HepG2 (cell line): ENCODE results near the gene FRK. TPM values are rescaled to one million over a fixed set of nuclear protein-coding genes. Genes with fewer than 3 reads are reported as not detected.

Source experiments
- DMTF1 ChIP-seq: sonication (generic); formaldehyde crosslinking; IDR thresholded peaks from 2 replicates; pipeline ENCODE4 v1.4.0; 2020; ENCODE audit warnings: mild to moderate bottlenecking, missing genetic modification reagents
- RNF219 ChIP-seq: sonication (generic); formaldehyde crosslinking; IDR thresholded peaks from 2 replicates; pipeline ENCODE4 v1.5.0; 2020; ENCODE audit warnings: mild to moderate bottlenecking, missing genetic modification reagents
- SMYD3 ChIP-seq: sonication (generic); formaldehyde crosslinking; IDR thresholded peaks from 2 replicates; pipeline ENCODE4 v1.8.1; 2023; ENCODE audit warnings: mild to moderate bottlenecking, missing genetic modification reagents
- polyA plus RNA-seq, 8 experiments: library from polyadenylated mRNA; depleted of rRNA in 3 of 8; stranded (reverse) in 7 of 8; unstranded in 1 of 8; fragments of >200 nt; fragmentation: Illumina TruSeq in 4 of 8; extraction: Trizol in 4 of 8; gene quantifications; 2 replicates each; pipeline versions ENCODE4 v1.2.1 to v1.2.3, GENCODE V29; 2011 to 2016; ENCODE audit warnings: low read depth in 4 of 8, missing spikeins in 1 of 8, mixed read lengths in 1 of 8; ENCODE audit not compliant: insufficient read depth in 1 of 8
- total RNA-seq, 5 experiments: library from RNA; depleted of rRNA; stranded (reverse); fragments of >200 nt; fragmentation: Illumina TruSeq; extraction: Trizol; gene quantifications; 2 replicates each; pipeline ENCODE4 v1.2.3, GENCODE V29; 2016; ENCODE audit warnings: low read depth in 1 of 5
- TF ChIP-seq, protein P1 (sequence below): sonication (generic); formaldehyde crosslinking; IDR thresholded peaks from 2 replicates; pipeline ENCODE4 v1.9.0; 2021; ENCODE audit warnings: missing genetic modification reagents, mild to moderate bottlenecking, borderline replicate concordance
- TF ChIP-seq, protein P2 (sequence below): sonication (generic); formaldehyde crosslinking; IDR thresholded peaks from 2 replicates; pipeline ENCODE4 v1.5.0; 2020; ENCODE audit warnings: mild to moderate bottlenecking, missing genetic modification reagents, borderline replicate concordance

The FRK gene
- total and polyA plus RNA-seq, 2 of the 13 experiments (the other 11 are each of a cell fraction or from before 2014, with no cell fraction given), result 1.3 to 2.9 TPM

DNA sequence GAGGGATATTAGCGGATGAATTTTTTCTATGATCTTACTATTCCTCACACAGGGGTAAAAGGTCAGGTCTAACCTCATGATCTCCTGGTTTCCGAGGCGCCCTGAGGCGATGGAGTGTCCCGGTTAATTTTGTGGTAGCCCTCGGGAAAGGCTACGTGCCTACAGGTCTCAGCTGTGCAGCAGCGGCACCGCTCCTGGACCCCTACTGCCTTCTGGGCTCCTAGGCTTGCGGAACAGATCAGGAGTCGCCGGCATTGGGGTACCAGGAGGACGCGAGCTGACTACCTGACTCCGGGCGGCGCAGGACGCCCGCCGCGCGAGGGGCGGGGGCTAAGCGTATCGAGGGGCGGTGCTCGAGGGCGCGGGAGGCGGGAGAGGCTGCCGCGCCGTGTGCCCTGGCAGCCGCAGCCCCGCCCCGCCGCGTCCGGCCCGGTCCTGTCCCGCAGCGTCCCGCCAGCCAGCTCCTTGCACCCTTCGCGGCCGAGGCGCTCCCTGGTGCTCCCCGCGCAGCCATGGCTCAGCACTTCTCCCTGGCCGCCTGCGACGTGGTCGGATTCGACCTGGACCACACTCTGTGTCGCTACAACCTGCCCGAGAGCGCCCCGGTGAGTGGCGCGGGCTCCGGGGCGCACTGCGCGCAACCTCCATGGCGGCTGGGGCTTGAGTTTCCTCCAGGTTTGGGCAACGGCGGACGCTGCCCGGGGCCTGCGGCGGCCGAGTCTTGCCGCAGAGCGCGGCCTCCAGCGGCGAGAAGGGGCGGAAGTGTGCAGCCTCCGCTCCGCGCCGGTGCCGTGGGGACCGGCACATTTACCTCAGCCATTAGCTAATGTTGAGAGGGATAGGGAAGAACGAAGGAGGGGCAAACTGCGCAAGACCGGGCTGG lies 40.0 kb upstream of the FRK start, which contains the start of gene NT5DC1 (continued):
- TF ChIP-seq, protein P1, sequence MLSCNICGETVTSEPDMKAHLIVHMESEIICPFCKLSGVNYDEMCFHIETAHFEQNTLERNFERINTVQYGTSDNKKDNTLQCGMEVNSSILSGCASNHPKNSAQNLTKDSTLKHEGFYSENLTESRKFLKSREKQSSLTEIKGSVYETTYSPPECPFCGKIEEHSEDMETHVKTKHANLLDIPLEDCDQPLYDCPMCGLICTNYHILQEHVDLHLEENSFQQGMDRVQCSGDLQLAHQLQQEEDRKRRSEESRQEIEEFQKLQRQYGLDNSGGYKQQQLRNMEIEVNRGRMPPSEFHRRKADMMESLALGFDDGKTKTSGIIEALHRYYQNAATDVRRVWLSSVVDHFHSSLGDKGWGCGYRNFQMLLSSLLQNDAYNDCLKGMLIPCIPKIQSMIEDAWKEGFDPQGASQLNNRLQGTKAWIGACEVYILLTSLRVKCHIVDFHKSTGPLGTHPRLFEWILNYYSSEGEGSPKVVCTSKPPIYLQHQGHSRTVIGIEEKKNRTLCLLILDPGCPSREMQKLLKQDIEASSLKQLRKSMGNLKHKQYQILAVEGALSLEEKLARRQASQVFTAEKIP, result no peak
- no peak for TF ChIP-seq DMTF1 (CRISPR knock-in tag)
- TF ChIP-seq, protein P2, sequence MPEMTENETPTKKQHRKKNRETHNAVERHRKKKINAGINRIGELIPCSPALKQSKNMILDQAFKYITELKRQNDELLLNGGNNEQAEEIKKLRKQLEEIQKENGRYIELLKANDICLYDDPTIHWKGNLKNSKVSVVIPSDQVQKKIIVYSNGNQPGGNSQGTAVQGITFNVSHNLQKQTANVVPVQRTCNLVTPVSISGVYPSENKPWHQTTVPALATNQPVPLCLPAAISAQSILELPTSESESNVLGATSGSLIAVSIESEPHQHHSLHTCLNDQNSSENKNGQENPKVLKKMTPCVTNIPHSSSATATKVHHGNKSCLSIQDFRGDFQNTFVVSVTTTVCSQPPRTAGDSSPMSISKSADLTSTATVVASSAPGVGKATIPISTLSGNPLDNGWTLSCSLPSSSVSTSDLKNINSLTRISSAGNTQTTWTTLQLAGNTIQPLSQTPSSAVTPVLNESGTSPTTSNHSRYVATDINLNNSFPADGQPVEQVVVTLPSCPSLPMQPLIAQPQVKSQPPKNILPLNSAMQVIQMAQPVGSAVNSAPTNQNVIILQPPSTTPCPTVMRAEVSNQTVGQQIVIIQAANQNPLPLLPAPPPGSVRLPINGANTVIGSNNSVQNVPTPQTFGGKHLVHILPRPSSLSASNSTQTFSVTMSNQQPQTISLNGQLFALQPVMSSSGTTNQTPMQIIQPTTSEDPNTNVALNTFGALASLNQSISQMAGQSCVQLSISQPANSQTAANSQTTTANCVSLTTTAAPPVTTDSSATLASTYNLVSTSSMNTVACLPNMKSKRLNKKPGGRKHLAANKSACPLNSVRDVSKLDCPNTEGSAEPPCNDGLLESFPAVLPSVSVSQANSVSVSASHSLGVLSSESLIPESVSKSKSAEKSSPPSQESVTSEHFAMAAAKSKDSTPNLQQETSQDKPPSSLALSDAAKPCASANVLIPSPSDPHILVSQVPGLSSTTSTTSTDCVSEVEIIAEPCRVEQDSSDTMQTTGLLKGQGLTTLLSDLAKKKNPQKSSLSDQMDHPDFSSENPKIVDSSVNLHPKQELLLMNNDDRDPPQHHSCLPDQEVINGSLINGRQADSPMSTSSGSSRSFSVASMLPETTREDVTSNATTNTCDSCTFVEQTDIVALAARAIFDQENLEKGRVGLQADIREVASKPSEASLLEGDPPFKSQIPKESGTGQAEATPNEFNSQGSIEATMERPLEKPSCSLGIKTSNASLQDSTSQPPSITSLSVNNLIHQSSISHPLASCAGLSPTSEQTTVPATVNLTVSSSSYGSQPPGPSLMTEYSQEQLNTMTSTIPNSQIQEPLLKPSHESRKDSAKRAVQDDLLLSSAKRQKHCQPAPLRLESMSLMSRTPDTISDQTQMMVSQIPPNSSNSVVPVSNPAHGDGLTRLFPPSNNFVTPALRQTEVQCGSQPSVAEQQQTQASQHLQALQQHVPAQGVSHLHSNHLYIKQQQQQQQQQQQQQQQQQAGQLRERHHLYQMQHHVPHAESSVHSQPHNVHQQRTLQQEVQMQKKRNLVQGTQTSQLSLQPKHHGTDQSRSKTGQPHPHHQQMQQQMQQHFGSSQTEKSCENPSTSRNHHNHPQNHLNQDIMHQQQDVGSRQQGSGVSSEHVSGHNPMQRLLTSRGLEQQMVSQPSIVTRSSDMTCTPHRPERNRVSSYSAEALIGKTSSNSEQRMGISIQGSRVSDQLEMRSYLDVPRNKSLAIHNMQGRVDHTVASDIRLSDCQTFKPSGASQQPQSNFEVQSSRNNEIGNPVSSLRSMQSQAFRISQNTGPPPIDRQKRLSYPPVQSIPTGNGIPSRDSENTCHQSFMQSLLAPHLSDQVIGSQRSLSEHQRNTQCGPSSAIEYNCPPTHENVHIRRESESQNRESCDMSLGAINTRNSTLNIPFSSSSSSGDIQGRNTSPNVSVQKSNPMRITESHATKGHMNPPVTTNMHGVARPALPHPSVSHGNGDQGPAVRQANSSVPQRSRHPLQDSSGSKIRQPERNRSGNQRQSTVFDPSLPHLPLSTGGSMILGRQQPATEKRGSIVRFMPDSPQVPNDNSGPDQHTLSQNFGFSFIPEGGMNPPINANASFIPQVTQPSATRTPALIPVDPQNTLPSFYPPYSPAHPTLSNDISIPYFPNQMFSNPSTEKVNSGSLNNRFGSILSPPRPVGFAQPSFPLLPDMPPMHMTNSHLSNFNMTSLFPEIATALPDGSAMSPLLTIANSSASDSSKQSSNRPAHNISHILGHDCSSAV (CRISPR knock-in tag), result no peak
- peak; percentile 77; the same call in 1 of the 2 replicates for TF ChIP-seq RNF219 (CRISPR knock-in tag)
- TF ChIP-seq SMYD3 (CRISPR knock-in tag), result no peak
